GM23338 (cell line): ENCODE measurements around the gene EFHD2.

Experiments
- EZH2 ChIP-seq: fragments of 200-600 bp; sonication (generic); IDR thresholded peaks from one replicate; pipeline ENCODE4 v1.8.0; 2017; ENCODE audit warnings: antibody characterized with exemption, mild to moderate bottlenecking, low read depth; ENCODE audit not compliant: unreplicated experiment
- EZH2phosphoT487 ChIP-seq: fragments of 200-600 bp; sonication (generic); IDR thresholded peaks from one replicate; pipeline ENCODE4 v1.8.1; 2018; ENCODE audit warnings: antibody characterized with exemption; ENCODE audit not compliant: unreplicated experiment
- POLR2AphosphoS5 ChIP-seq: IDR thresholded peaks from 2 replicates; pipeline ENCODE4 v1.6.1; 2016; ENCODE audit warnings: antibody characterized with exemption, low read depth
- TF ChIP-seq, protein P1 (sequence below), 2 experiments: fragments of 200-600 bp in 1 of 2; sonication (generic) in 1 of 2; conservative IDR thresholded peaks; 2 replicates each; pipeline versions ENCODE4 v1.5.1 to v1.6.1; 2016 to 2017; ENCODE audit warnings: antibody characterized with exemption in 2 of 2, low read depth in 2 of 2, mild to moderate bottlenecking in 2 of 2, moderate library complexity in 1 of 2

DNA sequence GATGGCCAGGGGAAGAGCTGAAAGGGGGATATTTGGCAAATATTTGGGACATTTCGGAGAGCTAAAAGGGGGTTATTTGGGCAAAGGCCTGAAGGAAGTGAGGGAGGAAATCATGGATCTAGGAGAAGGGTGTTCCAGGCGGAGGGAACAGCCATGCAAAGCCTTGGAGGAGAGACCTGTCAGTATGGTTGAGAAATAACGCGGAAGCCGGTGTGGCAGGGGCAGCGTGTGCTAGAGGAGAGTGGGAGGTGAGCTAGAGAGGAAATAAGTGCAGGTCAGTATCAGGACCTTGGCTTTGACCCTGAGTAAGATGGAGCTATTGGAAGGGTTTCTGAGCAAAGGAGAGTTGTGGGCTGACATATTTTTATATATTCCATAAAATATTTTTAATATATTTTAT is 31.6 kb downstream of the EFHD2 start:
- TF ChIP-seq, protein P1, sequence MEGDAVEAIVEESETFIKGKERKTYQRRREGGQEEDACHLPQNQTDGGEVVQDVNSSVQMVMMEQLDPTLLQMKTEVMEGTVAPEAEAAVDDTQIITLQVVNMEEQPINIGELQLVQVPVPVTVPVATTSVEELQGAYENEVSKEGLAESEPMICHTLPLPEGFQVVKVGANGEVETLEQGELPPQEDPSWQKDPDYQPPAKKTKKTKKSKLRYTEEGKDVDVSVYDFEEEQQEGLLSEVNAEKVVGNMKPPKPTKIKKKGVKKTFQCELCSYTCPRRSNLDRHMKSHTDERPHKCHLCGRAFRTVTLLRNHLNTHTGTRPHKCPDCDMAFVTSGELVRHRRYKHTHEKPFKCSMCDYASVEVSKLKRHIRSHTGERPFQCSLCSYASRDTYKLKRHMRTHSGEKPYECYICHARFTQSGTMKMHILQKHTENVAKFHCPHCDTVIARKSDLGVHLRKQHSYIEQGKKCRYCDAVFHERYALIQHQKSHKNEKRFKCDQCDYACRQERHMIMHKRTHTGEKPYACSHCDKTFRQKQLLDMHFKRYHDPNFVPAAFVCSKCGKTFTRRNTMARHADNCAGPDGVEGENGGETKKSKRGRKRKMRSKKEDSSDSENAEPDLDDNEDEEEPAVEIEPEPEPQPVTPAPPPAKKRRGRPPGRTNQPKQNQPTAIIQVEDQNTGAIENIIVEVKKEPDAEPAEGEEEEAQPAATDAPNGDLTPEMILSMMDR (conservative IDR thresholded peaks at IDR 0.05; ENCODE audit: low read depth in 2 of 2) = no peak
- TF ChIP-seq EZH2 = no peak
- no peak for TF ChIP-seq POLR2AphosphoS5
- no peak for TF ChIP-seq EZH2phosphoT487
